HepG2 (cell line): ENCODE measurements around the gene PDYN. TPM values are rescaled to one million over a fixed set of nuclear protein-coding genes. Genes with fewer than 3 reads are reported as not detected.
A peak's percentile ranks its signal among the peaks of the same experiment; 100 is the strongest.

ENCODE experiments used
- CBX2 ChIP-seq, 2 experiments: fragments of 200-600 bp in 1 of 2; sonication (generic); formaldehyde crosslinking in 1 of 2; IDR thresholded peaks; 2 replicates each; pipeline versions ENCODE4 v1.7.0 to v1.8.1; 2018 to 2022; ENCODE audit warnings: low read depth in 2 of 2, low read length in 1 of 2, mild to moderate bottlenecking in 1 of 2, missing genetic modification reagents in 1 of 2
- CHD4 ChIP-seq: fragments of 200-600 bp; sonication (generic); IDR thresholded peaks from 2 replicates; pipeline ENCODE4 v1.7.0; 2017; ENCODE audit warnings: mild to moderate bottlenecking, low read length, borderline replicate concordance
- EZH2 ChIP-seq: conservative IDR thresholded peaks from 2 replicates; pipeline ENCODE4 v1.6.1; 2012; ENCODE audit warnings: mild to moderate bottlenecking, low read depth, low read length, moderate library complexity
- GTF2F1 ChIP-seq: fragments of 150-350 bp; IDR thresholded peaks from 2 replicates; pipeline ENCODE4 v1.6.1; 2014; ENCODE audit warnings: low read length
- HES4 ChIP-seq: sonication (generic); formaldehyde crosslinking; IDR thresholded peaks from 2 replicates; pipeline ENCODE4 v1.9.0; 2021; ENCODE audit warnings: mild to moderate bottlenecking, missing genetic modification reagents, borderline replicate concordance
- MIXL1 ChIP-seq: IDR thresholded peaks from 2 replicates; pipeline ENCODE4 v1.6.1; 2016
- NFATC3 ChIP-seq: sonication (generic); formaldehyde crosslinking; IDR thresholded peaks from 2 replicates; pipeline ENCODE4 v1.5.1; 2020; ENCODE audit warnings: mild to moderate bottlenecking, missing genetic modification reagents
- SIX1 ChIP-seq: sonication (generic); formaldehyde crosslinking; IDR thresholded peaks from 2 replicates; pipeline ENCODE4 v1.4.0; 2020; ENCODE audit warnings: missing genetic modification reagents, borderline replicate concordance
- SRSF9 ChIP-seq: fragments of 200-400 bp; formaldehyde crosslinking; IDR thresholded peaks from 2 replicates; pipeline ENCODE4 v1.6.1; 2018; ENCODE audit warnings: borderline replicate concordance, mild to moderate bottlenecking, low read depth, low read length; ENCODE audit not compliant: insufficient read depth, poor library complexity, severe bottlenecking
- STAG1 ChIP-seq: sonication (generic); formaldehyde crosslinking; IDR thresholded peaks from 2 replicates; pipeline ENCODE4 v1.4.0; 2020; ENCODE audit warnings: missing genetic modification reagents
- TBX2 ChIP-seq: sonication (generic); formaldehyde crosslinking; IDR thresholded peaks from 2 replicates; pipeline ENCODE4 v1.5.0; 2020; ENCODE audit warnings: missing genetic modification reagents, mild to moderate bottlenecking, borderline replicate concordance
- TGIF2 ChIP-seq: IDR thresholded peaks from 2 replicates; pipeline ENCODE4 v1.6.1; 2016; ENCODE audit warnings: control low read depth, missing compliant biosample characterization
- TOE1 ChIP-seq: sonication (generic); formaldehyde crosslinking; IDR thresholded peaks from 2 replicates; pipeline ENCODE4 v1.4.0; 2020; ENCODE audit warnings: mild to moderate bottlenecking, missing genetic modification reagents
- ZNF207 ChIP-seq: fragments of 450-650 bp; IDR thresholded peaks from 2 replicates; pipeline ENCODE4 v1.6.1; 2016; ENCODE audit warnings: antibody characterized with exemption, borderline replicate concordance
- ZNF431 ChIP-seq: sonication (generic); formaldehyde crosslinking; IDR thresholded peaks from 2 replicates; pipeline ENCODE4 v1.9.0; 2022; ENCODE audit warnings: missing genetic modification reagents, low read depth, mild to moderate bottlenecking, borderline replicate concordance
- ZNF724P ChIP-seq: sonication (generic); formaldehyde crosslinking; IDR thresholded peaks from 2 replicates; pipeline ENCODE4 v1.8.0; 2022; ENCODE audit warnings: missing genetic modification reagents, borderline replicate concordance
- polyA plus RNA-seq, 8 experiments: library from polyadenylated mRNA; depleted of rRNA in 3 of 8; stranded (reverse) in 7 of 8; unstranded in 1 of 8; fragments of >200 nt; fragmentation: Illumina TruSeq in 4 of 8; extraction: Trizol in 4 of 8; gene quantifications; 2 replicates each; pipeline versions ENCODE4 v1.2.1 to v1.2.3, GENCODE V29; 2011 to 2016; ENCODE audit warnings: low read depth in 4 of 8, missing spikeins in 1 of 8, mixed read lengths in 1 of 8; ENCODE audit not compliant: insufficient read depth in 1 of 8
- total RNA-seq, 5 experiments: library from RNA; depleted of rRNA; stranded (reverse); fragments of >200 nt; fragmentation: Illumina TruSeq; extraction: Trizol; gene quantifications; 2 replicates each; pipeline ENCODE4 v1.2.3, GENCODE V29; 2016; ENCODE audit warnings: low read depth in 1 of 5
- TF ChIP-seq, protein P1 (sequence below): sonication (generic); formaldehyde crosslinking; IDR thresholded peaks from 2 replicates; pipeline ENCODE4 v1.5.1; 2020; ENCODE audit warnings: missing genetic modification reagents, mild to moderate bottlenecking, borderline replicate concordance
- TF ChIP-seq, protein P2 (sequence below): sonication (generic); formaldehyde crosslinking; IDR thresholded peaks from 2 replicates; pipeline ENCODE4; 2020; ENCODE audit warnings: missing genetic modification reagents, mild to moderate bottlenecking, borderline replicate concordance
- TF ChIP-seq, protein P3 (sequence below): sonication (generic); formaldehyde crosslinking; IDR thresholded peaks from 2 replicates; pipeline ENCODE4 v1.4.0; 2020; ENCODE audit warnings: missing genetic modification reagents
- TF ChIP-seq, protein P4 (sequence below): sonication (generic); formaldehyde crosslinking; IDR thresholded peaks from 2 replicates; pipeline ENCODE4 v1.8.0; 2022; ENCODE audit warnings: missing genetic modification reagents, mild to moderate bottlenecking, inconsistent platforms, borderline replicate concordance
- TF ChIP-seq, protein P5 (sequence below): IDR thresholded peaks from 2 replicates; pipeline ENCODE4 v1.6.1; 2016; ENCODE audit warnings: missing compliant biosample characterization, missing genetic modification reagents, borderline replicate concordance

PDYN gene
- total and polyA plus RNA-seq, 2 of the 13 experiments (the other 11 are each of a cell fraction or from before 2014, with no cell fraction given) = not detected

DNA sequence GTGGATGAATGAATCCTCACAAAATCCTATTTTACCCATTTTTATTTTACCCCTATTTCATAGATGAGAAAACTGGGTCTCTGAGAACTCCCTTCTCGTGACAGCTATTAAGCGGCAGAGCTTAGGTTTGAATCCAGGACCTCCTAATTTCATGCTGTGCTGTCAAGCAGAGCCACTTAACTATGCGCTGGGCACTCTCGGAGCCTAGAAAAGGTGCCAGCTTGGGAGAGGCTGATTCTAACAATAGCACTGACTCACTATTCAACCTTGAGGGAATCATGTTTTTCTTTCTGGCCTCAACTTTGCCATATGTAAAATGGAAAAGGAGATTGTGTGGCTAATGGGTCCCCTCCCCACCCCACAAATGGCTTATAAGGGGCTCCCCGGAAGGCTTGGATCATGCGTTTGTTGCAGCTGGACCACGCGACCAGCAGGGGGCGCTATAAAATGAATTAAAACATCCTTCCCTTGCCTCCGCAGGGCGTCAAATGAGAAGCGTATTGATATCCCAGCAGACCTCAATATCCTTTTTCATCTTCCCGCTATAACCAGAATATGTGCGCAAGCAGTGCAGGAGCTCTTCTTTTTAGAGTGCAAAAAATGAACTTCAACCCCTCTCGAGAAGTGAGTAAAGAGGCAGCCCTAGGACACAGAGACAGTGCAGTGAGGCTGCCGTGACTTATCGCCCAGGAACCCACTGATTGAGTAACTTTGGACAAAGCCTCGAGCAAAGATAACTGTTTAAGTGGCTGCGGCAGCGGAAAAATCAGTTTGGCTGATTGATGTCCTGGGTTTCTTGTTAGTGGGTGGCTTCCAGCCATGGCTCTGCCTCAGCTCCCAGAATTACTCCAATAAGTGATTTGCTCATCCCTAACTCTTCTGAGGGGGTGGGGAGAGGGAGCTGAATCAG is 12.8 kb upstream of the PDYN start (continued):
- TF ChIP-seq, protein P1, sequence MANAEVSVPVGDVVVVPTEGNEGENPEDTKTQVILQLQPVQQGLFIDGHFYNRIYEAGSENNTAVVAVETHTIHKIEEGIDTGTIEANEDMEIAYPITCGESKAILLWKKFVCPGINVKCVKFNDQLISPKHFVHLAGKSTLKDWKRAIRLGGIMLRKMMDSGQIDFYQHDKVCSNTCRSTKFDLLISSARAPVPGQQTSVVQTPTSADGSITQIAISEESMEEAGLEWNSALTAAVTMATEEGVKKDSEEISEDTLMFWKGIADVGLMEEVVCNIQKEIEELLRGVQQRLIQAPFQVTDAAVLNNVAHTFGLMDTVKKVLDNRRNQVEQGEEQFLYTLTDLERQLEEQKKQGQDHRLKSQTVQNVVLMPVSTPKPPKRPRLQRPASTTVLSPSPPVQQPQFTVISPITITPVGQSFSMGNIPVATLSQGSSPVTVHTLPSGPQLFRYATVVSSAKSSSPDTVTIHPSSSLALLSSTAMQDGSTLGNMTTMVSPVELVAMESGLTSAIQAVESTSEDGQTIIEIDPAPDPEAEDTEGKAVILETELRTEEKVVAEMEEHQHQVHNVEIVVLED (CRISPR knock-in tag) = no peak
- TF ChIP-seq CHD4 (0 out of 2 replicates have a peak, but pooled peaks have one; percentile 17), TBX2 (CRISPR knock-in tag) (no peak), SRSF9 (no peak), EZH2 (no peak), MIXL1 (0 out of 2 replicates have a peak, but pooled peaks have one; percentile 38), TOE1 (CRISPR knock-in tag) (no peak), TGIF2 (CRISPR knock-in tag) (0 out of 2 replicates have a peak, but pooled peaks have one; percentile 25), STAG1 (CRISPR knock-in tag) (peak; percentile 77), ZNF431 (CRISPR knock-in tag) (no peak), GTF2F1 (no peak), NFATC3 (CRISPR knock-in tag) (no peak), ZNF207 (no peak), ZNF724P (CRISPR knock-in tag) (no peak), HES4 (no peak), CBX2 (IDR thresholded peaks at IDR 0.05; ENCODE audit: low read depth, low read length) (no peak), CBX2 (CRISPR knock-in tag; IDR thresholded peaks at IDR 0.05; ENCODE audit: low read depth) (no peak), SIX1 (CRISPR knock-in tag) (no peak)
- TF ChIP-seq, protein P2, sequence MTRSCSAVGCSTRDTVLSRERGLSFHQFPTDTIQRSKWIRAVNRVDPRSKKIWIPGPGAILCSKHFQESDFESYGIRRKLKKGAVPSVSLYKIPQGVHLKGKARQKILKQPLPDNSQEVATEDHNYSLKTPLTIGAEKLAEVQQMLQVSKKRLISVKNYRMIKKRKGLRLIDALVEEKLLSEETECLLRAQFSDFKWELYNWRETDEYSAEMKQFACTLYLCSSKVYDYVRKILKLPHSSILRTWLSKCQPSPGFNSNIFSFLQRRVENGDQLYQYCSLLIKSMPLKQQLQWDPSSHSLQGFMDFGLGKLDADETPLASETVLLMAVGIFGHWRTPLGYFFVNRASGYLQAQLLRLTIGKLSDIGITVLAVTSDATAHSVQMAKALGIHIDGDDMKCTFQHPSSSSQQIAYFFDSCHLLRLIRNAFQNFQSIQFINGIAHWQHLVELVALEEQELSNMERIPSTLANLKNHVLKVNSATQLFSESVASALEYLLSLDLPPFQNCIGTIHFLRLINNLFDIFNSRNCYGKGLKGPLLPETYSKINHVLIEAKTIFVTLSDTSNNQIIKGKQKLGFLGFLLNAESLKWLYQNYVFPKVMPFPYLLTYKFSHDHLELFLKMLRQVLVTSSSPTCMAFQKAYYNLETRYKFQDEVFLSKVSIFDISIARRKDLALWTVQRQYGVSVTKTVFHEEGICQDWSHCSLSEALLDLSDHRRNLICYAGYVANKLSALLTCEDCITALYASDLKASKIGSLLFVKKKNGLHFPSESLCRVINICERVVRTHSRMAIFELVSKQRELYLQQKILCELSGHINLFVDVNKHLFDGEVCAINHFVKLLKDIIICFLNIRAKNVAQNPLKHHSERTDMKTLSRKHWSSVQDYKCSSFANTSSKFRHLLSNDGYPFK (CRISPR knock-in tag) = 0 out of 2 replicates have a peak, but pooled peaks have one; percentile 44
- TF ChIP-seq, protein P3, sequence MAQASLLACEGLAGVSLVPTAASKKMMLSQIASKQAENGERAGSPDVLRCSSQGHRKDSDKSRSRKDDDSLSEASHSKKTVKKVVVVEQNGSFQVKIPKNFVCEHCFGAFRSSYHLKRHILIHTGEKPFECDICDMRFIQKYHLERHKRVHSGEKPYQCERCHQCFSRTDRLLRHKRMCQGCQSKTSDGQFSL (CRISPR knock-in tag) = no peak
- TF ChIP-seq, protein P4, sequence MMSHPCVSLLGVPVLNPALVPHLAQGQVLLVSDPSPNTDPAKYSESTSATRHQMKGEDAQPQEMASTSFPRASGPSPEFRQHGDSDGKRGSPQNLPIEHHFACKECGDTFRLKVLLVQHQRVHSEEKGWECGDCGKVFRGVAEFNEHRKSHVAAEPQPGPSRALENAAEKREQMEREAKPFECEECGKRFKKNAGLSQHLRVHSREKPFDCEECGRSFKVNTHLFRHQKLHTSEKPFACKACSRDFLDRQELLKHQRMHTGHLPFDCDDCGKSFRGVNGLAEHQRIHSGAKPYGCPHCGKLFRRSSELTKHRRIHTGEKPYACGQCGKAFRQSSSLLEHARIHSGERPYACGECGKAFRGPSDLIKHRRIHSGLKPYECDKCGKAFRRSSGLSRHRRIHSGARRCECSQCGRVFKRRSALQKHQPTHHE (CRISPR knock-in tag) = no peak
- TF ChIP-seq, protein P5, sequence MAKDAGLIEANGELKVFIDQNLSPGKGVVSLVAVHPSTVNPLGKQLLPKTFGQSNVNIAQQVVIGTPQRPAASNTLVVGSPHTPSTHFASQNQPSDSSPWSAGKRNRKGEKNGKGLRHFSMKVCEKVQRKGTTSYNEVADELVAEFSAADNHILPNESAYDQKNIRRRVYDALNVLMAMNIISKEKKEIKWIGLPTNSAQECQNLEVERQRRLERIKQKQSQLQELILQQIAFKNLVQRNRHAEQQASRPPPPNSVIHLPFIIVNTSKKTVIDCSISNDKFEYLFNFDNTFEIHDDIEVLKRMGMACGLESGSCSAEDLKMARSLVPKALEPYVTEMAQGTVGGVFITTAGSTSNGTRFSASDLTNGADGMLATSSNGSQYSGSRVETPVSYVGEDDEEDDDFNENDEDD = 0 out of 2 replicates have a peak, but pooled peaks have one; percentile 27
